ENCODE data around the gene CCDC170.

- TF ChIP-seq CTCF (IDR thresholded peaks at IDR 0.05; ENCODE audit: borderline replicate concordance, extremely low read depth, low read length, poor library complexity, severe bottlenecking) (no peak), EZH2 (IDR thresholded peaks at IDR 0.05; ENCODE audit: borderline replicate concordance, low read depth, low read length, severe bottlenecking) (no peak)
These were observed 120.8 kb downstream of the CCDC170 start for GRCh38 chr6:151614630-151615029.
